AG04449 (cell line): ENCODE results near the gene ACADVL.

ENCODE experiments used
- CTCF ChIA-PET: fragments of 350-600 bp; formaldehyde crosslinking; extraction: SDS; loops from one replicate; lab custom pipeline; 2021; ENCODE audit warnings: antibody characterized with exemption; lab: Yijun Ruan, JAX
- POLR2A ChIA-PET: fragments of 400-600, 350-600 bp; formaldehyde crosslinking; extraction: SDS; loops from one replicate; lab custom pipeline; 2020; ENCODE audit warnings: antibody characterized with exemption, inconsistent platforms; lab: Yijun Ruan, JAX
- DNase-seq: peaks from one replicate; pipeline ENCODE4 v3.0.0-alpha.2; 2010; ENCODE audit warnings: low read depth, low spot score
- H3K4me3 ChIP-seq: 2 replicates; pipeline ENCODE4 v1.5.1; 2011; ENCODE audit warnings: low read depth, mild to moderate bottlenecking, control low read depth, low read length
- TF ChIP-seq, protein P1 (sequence below): IDR thresholded peaks from one replicate; pipeline ENCODE4 v1.5.1; 2011; ENCODE audit warnings: mild to moderate bottlenecking, moderate library complexity, low read length, control low read depth, inconsistent platforms; ENCODE audit not compliant: insufficient read depth; ENCODE audit errors: missing control alignments

The ACADVL gene

GRCh38 chr17:7263801-7264078 lies 44.0 kb downstream of the ACADVL start:
- DNase-seq = no peak
- TF ChIP-seq, protein P1, sequence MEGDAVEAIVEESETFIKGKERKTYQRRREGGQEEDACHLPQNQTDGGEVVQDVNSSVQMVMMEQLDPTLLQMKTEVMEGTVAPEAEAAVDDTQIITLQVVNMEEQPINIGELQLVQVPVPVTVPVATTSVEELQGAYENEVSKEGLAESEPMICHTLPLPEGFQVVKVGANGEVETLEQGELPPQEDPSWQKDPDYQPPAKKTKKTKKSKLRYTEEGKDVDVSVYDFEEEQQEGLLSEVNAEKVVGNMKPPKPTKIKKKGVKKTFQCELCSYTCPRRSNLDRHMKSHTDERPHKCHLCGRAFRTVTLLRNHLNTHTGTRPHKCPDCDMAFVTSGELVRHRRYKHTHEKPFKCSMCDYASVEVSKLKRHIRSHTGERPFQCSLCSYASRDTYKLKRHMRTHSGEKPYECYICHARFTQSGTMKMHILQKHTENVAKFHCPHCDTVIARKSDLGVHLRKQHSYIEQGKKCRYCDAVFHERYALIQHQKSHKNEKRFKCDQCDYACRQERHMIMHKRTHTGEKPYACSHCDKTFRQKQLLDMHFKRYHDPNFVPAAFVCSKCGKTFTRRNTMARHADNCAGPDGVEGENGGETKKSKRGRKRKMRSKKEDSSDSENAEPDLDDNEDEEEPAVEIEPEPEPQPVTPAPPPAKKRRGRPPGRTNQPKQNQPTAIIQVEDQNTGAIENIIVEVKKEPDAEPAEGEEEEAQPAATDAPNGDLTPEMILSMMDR = no peak
- ChIA-PET CTCF (interaction anchor here (1.3 to 5.3 kb wide), 4 partner anchors 9 to 33 kb away, joined by 3 to 29 read pairs (median 10); partner anchors contain the start of gene SLC2A4), POLR2A (no interaction called here)
- no peak overlapping the region for H3K4me3 ChIP-seq

DNA sequence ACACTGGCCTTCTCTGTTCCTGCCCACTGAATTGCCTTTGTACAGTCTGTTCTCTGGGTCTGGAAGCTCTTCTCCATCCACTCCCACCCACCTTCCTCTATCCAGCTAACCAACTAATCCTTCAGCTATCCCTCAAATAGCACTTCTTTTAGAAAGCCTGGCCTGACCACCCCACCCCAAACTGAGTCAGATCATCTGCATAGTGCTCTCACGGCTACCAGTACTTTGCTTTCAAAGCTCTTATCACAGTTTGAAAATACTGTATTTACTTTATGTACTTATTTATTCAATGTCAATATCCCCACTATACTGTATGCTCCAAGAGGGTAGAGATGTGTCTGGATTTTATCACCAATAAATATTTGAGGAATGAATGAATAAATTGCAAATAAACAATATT lies 47.0 kb downstream of the ACADVL start:
- TF ChIP-seq, protein P1 = no peak
- DNase-seq = no peak
- no peak overlapping the region for H3K4me3 ChIP-seq
- ChIA-PET CTCF (interaction anchor here (1.0 to 5.3 kb wide), 3 partner anchors 14 to 30 kb away, joined by 4 to 29 read pairs (median 11); partner anchors contain the start of gene SLC2A4), POLR2A (interaction anchor here (0.6 to 0.7 kb wide), 2 partner anchors 16 to 89 kb away, joined by 3 to 4 read pairs; no protein-coding TSS in a partner anchor)
